HepG2 (cell line): ENCODE results near the gene ETS1. TPM values are rescaled to one million over a fixed set of nuclear protein-coding genes. Genes with fewer than 3 reads are reported as not detected.

ENCODE experiments used
- ATAC-seq: fragments of 200-7000 bp; cut with Tn5 transposase; 3 replicates; pipeline ENCODE4 v1.9.1; 2020; ENCODE audit warnings: mild to moderate bottlenecking, moderate library complexity
- BruUV-seq: library from RNA; stranded (reverse); fragments of 400-500 nt; replicated peaks from 2 replicates; lab custom pipeline; 2021; lab: Mats Ljungman, UMichigan
- CTCF ChIA-PET: fragments of 300-600 bp; formaldehyde crosslinking; extraction: SDS; loops from one replicate; lab custom pipeline; 2021; ENCODE audit warnings: low total read pairs, inconsistent platforms, low intra/inter-chr PET ratio; lab: Yijun Ruan, JAX
- POLR2A ChIA-PET: fragments of 350-600 bp; sonication (Branson Sonifier 250); formaldehyde crosslinking; loops from one replicate; lab custom pipeline; 2020; ENCODE audit warnings: antibody characterized with exemption, inconsistent platforms; lab: Yijun Ruan, JAX
- DNase-seq: peaks from one replicate; pipeline ENCODE4 v3.0.0-alpha.2; 2015; ENCODE audit warnings: low spot score
- FAIRE-seq: peaks from 3 replicates; lab custom pipeline; 2011; peaks lifted over from hg19 to GRCh38; lab: Jason Lieb, UNC
- H2AFZ ChIP-seq: one replicate; pipeline ENCODE4 v1.6.1; 2011; ENCODE audit warnings: low read length, inconsistent platforms
- H3K27ac ChIP-seq: fragments of 300-600 bp; 3 replicates; pipeline ENCODE4 v1.8.0; 2011; ENCODE audit warnings: mixed run types, mild to moderate bottlenecking, mixed read lengths, low read length, inconsistent platforms; ENCODE audit not compliant: insufficient read depth; ENCODE audit errors: extremely low read length
- H3K27me3 ChIP-seq, 2 experiments: fragments of 200-600 bp in 1 of 2; 2 replicates in 1 of 2; 3 replicates in 1 of 2; pipeline versions ENCODE4 v1.6.0 to v1.8.0; 2011; ENCODE audit warnings: low read length in 2 of 2, mild to moderate bottlenecking in 2 of 2, moderate library complexity in 2 of 2, inconsistent platforms in 1 of 2; ENCODE audit not compliant: insufficient read depth in 2 of 2, control insufficient read depth in 1 of 2
- H3K36me3 ChIP-seq, 2 experiments: fragments of 200-600 bp in 1 of 2; replicated peaks in 1 of 2; 2 replicates in 1 of 2; 3 replicates in 1 of 2; pipeline versions ENCODE4 v1.5.1 to v1.8.0; 2011; ENCODE audit warnings: low read length in 2 of 2, inconsistent platforms in 1 of 2; ENCODE audit not compliant: insufficient read depth in 2 of 2, control insufficient read depth in 1 of 2
- H3K4me1 ChIP-seq: 2 replicates; pipeline ENCODE4 v1.5.1; 2012; ENCODE audit warnings: low read length, inconsistent platforms; ENCODE audit not compliant: insufficient read depth
- H3K4me2 ChIP-seq: 2 replicates; pipeline ENCODE4 v1.6.0; 2011; ENCODE audit warnings: low read depth, low read length, inconsistent platforms
- H3K4me3 ChIP-seq, 3 experiments: fragments of 200-600 bp in 1 of 3; sonication (generic), shearing (Covaris generic) in 1 of 3; replicated peaks in 1 of 3; 2 replicates each; pipeline ENCODE4 v1.5.1; 2011 to 2016; ENCODE audit warnings: low read length in 3 of 3, inconsistent platforms in 2 of 3, low read depth in 2 of 3, mild to moderate bottlenecking in 2 of 3, control low read depth in 1 of 3, mixed read lengths in 1 of 3; ENCODE audit not compliant: insufficient read depth in 1 of 3
- H3K79me2 ChIP-seq: one replicate; pipeline ENCODE4 v1.6.1; 2011; ENCODE audit warnings: low read length, inconsistent platforms; ENCODE audit not compliant: insufficient read depth
- H3K9ac ChIP-seq: 2 replicates; pipeline ENCODE4 v1.6.0; 2011; ENCODE audit warnings: mild to moderate bottlenecking, low read depth, low read length, inconsistent platforms; ENCODE audit not compliant: insufficient read depth
- H3K9me3 ChIP-seq: 2 replicates; pipeline ENCODE4 v1.5.1; 2012; ENCODE audit warnings: mild to moderate bottlenecking, low read length
- H4K20me1 ChIP-seq: 2 replicates; pipeline ENCODE4 v1.6.0; 2011; ENCODE audit warnings: inconsistent platforms, mild to moderate bottlenecking, low read length, moderate library complexity; ENCODE audit not compliant: insufficient read depth
- EZH2 ChIP-seq: conservative IDR thresholded peaks from 2 replicates; pipeline ENCODE4 v1.6.1; 2012; ENCODE audit warnings: mild to moderate bottlenecking, low read depth, low read length, moderate library complexity
- FOSL1 ChIP-seq: sonication (generic); formaldehyde crosslinking; IDR thresholded peaks from 2 replicates; pipeline ENCODE4 v1.9.0; 2021; ENCODE audit warnings: missing genetic modification reagents, borderline replicate concordance
- GABPA ChIP-seq, 2 experiments: IDR thresholded peaks; 2 replicates each; pipeline ENCODE4 v1.6.1; 2011 to 2016; ENCODE audit warnings: low read depth in 2 of 2, low read length in 1 of 2, missing biosample characterization in 1 of 2, missing genetic modification characterization in 1 of 2
- GATA4 ChIP-seq: sonication (generic); IDR thresholded peaks from 2 replicates; pipeline ENCODE4 v1.6.1; 2016; ENCODE audit warnings: antibody characterized with exemption, low read depth, borderline replicate concordance
- HDAC2 ChIP-seq: sonication (generic); formaldehyde crosslinking; IDR thresholded peaks from 2 replicates; pipeline ENCODE4 v1.4.0; 2020; ENCODE audit warnings: missing genetic modification reagents
- JUNB ChIP-seq: sonication (generic); formaldehyde crosslinking; IDR thresholded peaks from 2 replicates; pipeline ENCODE4 v1.8.0; 2022; ENCODE audit warnings: missing genetic modification reagents, mild to moderate bottlenecking, borderline replicate concordance
- MAFF ChIP-seq: IDR thresholded peaks from 2 replicates; pipeline ENCODE4 v1.6.1; 2011; ENCODE audit warnings: low read depth, low read length, improper control_type of control experiment
- PRMT3 ChIP-seq: sonication (generic); formaldehyde crosslinking; IDR thresholded peaks from 2 replicates; pipeline ENCODE4 v1.8.1; 2022; ENCODE audit warnings: low read depth, mild to moderate bottlenecking, moderate library complexity, missing genetic modification reagents, borderline replicate concordance
- SKI ChIP-seq: fragments of 450-650 bp; IDR thresholded peaks from one replicate; pipeline ENCODE4 v1.6.1; 2018; ENCODE audit warnings: mild to moderate bottlenecking; ENCODE audit not compliant: partially characterized antibody
- ZMYM4 ChIP-seq: sonication (generic); formaldehyde crosslinking; IDR thresholded peaks from 2 replicates; pipeline ENCODE4 v1.8.1; 2023; ENCODE audit warnings: mild to moderate bottlenecking, missing genetic modification reagents
- ZNF224 ChIP-seq: sonication (generic); formaldehyde crosslinking; IDR thresholded peaks from 2 replicates; pipeline ENCODE4 v1.5.0; 2020; ENCODE audit warnings: mild to moderate bottlenecking, missing genetic modification reagents
- ZNF256 ChIP-seq: sonication (generic); formaldehyde crosslinking; conservative IDR thresholded peaks from 2 replicates; pipeline ENCODE4 v1.4.0; 2020; ENCODE audit warnings: missing genetic modification reagents
- ZNF260 ChIP-seq: sonication (generic); formaldehyde crosslinking; IDR thresholded peaks from 2 replicates; pipeline ENCODE4 v1.4.0; 2020; ENCODE audit warnings: missing genetic modification reagents, low read depth, mild to moderate bottlenecking, borderline replicate concordance
- ZNF83 ChIP-seq: sonication (generic); formaldehyde crosslinking; IDR thresholded peaks from 2 replicates; pipeline ENCODE4 v1.4.0; 2020; ENCODE audit warnings: missing genetic modification reagents, mild to moderate bottlenecking, borderline replicate concordance
- WGBS: methylation state at CpG from one replicate; pipeline ENCODE4 v1.1.6; 2017; ENCODE audit warnings: low lambda C conversion rate; 5-methylcytosine and 5-hydroxymethylcytosine counted together
- in situ Hi-C: cut with HindIII; loops from 2 replicates; pipeline ENCODE4 v1.10.0; 2017; ENCODE audit warnings: low pct_unique_long_range_greater_than_20kb; ENCODE audit not compliant: extremely low pct_ligation_motif_present
- intact Hi-C: fragments of 100-400 bp; cut with micrococcal nuclease; formaldehyde crosslinking; loops from one replicate; pipeline ENCODE4 v1.10.0; 2022; ENCODE audit not compliant: unreplicated experiment
- polyA plus RNA-seq, 8 experiments: library from polyadenylated mRNA; depleted of rRNA in 3 of 8; stranded (reverse) in 7 of 8; unstranded in 1 of 8; fragments of >200 nt; fragmentation: Illumina TruSeq in 4 of 8; extraction: Trizol in 4 of 8; gene quantifications; 2 replicates each; pipeline versions ENCODE4 v1.2.1 to v1.2.3, GENCODE V29; 2011 to 2016; ENCODE audit warnings: low read depth in 4 of 8, missing spikeins in 1 of 8, mixed read lengths in 1 of 8; ENCODE audit not compliant: insufficient read depth in 1 of 8
- total RNA-seq, 5 experiments: library from RNA; depleted of rRNA; stranded (reverse); fragments of >200 nt; fragmentation: Illumina TruSeq; extraction: Trizol; gene quantifications; 2 replicates each; pipeline ENCODE4 v1.2.3, GENCODE V29; 2016; ENCODE audit warnings: low read depth in 1 of 5

ETS1 gene
- total and polyA plus RNA-seq, 2 of the 13 experiments (the other 11 are each of a cell fraction or from before 2014, with no cell fraction given): 0.18 to 0.34 TPM

DNA sequence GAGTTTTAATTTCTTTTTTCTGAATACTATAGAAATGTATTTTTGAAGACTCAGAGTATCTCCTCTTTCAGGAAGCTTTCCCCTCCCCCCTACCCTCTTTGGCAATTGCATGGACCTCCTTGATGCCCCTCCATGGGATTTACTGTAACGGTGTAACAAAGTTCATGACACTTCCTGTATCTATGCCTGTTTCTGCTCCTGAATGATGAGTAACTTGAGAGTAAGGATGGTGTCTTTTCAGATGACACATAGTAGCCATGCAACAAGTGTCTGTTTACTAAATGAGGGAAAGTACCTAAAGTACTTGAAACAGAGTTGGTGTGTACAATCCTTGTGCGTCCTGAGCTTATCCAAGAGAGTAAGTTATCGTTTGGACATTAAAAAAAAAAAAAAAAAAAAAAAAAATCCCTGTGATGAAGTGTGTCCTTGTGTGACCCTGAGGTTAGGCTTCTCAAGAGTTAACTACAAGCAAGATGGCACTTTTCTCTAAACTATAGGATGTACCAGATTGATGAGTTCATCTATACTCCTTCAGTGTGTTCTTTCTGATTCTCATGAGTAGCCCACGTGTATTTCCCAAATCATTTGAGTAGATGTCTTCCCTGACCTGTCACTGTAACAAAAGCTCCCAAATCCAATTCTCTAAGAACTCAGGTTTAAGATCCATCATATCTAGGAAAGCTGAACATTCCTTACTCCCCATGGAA is 7.4 kb downstream of the ETS1 start:
- in situ Hi-C loops (no loop called here), intact Hi-C loops (no loop called here)
- peaks cover 0 to 3% of the 10 kb centered on the region in 2 experiments; a peak in 1 of 5 replicates for H3K27me3 ChIP-seq
- no peak overlapping the region for H3K9ac ChIP-seq
- no peaks in the 10 kb centered on the region for H3K4me1 ChIP-seq
- no peaks in the 10 kb centered on the region for H3K36me3 ChIP-seq
- TF ChIP-seq ZNF256 (CRISPR knock-in tag) (no peak), ZNF224 (CRISPR knock-in tag) (no peak), EZH2 (no peak), GABPA (IDR thresholded peaks at IDR 0.05; ENCODE audit: low read depth, low read length) (no peak), GABPA (CRISPR knock-in tag; IDR thresholded peaks at IDR 0.05; ENCODE audit: low read depth) (no peak), PRMT3 (CRISPR knock-in tag) (no peak), HDAC2 (no peak), GATA4 (no peak), SKI (no peak), FOSL1 (CRISPR knock-in tag) (no peak), ZNF83 (CRISPR knock-in tag) (no peak), MAFF (no peak), JUNB (CRISPR knock-in tag) (no peak), ZMYM4 (no peak), ZNF260 (CRISPR knock-in tag) (no peak)
- no peaks in the 10 kb centered on the region for H3K9me3 ChIP-seq
- H2AFZ ChIP-seq: no peak overlapping the region
- no peaks in the 10 kb centered on the region for H3K79me2 ChIP-seq
- 1% methylated on average over 4 of the region's 4 CpGs for WGBS
- no peak for FAIRE-seq
- H3K4me3 ChIP-seq: no peak overlapping the region
- BruUV-seq: no TSS peak
- no peak overlapping the region for H3K27ac ChIP-seq
- no peak for DNase-seq
- ATAC-seq: no peak
- no peaks in the 10 kb centered on the region for H4K20me1 ChIP-seq
- H3K4me2 ChIP-seq: no peak overlapping the region
- CTCF ChIA-PET: no interaction called here
- POLR2A ChIA-PET: no interaction called here
